ENCODE data around the gene PLD6. TPM values are rescaled to one million over a fixed set of nuclear protein-coding genes. Genes with fewer than 3 reads are reported as not detected.

Gene PLD6
- total RNA-seq, 1 experiment from 2014 or later = 4.2 TPM

DNA sequence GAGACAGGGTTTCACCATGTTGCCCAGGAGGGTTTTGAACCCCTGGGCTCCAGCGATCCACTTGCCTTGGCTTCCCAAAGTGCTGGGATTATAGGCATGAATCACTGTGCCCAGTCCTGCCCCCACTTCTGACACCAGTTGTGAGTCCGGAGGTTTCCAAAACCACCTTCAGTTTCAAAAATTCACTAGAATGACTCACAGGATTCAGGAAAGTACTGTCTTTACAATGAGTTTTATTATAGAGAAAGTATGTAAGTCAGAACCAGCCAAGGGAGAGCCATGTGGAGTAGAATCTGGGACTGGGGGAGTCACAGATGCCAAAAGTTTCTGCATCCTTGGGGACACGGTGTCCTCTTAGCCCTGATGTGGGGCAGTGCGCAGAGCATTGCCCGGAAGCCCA is 55.1 kb downstream of the PLD6 start:
- no peak overlapping the region for H3K4me3 ChIP-seq (ENCODE audit: low read depth in 2 of 2, low read length in 2 of 2)
- ATAC-seq = no peak; the same call in 1 of the 2 replicates
- no peak for TF ChIP-seq POLR2AphosphoS5 (IDR thresholded peaks at IDR 0.05; ENCODE audit: low read depth, low read length)
- TF ChIP-seq TCF7L2 (IDR thresholded peaks at IDR 0.05; ENCODE audit: low read depth, low read length) = no peak
- no peak for TF ChIP-seq REST (IDR thresholded peaks at IDR 0.05; ENCODE audit: insufficient read depth in 1 of 2, low read depth in 2 of 2, low read length in 1 of 2)
- TF ChIP-seq, protein P1, sequence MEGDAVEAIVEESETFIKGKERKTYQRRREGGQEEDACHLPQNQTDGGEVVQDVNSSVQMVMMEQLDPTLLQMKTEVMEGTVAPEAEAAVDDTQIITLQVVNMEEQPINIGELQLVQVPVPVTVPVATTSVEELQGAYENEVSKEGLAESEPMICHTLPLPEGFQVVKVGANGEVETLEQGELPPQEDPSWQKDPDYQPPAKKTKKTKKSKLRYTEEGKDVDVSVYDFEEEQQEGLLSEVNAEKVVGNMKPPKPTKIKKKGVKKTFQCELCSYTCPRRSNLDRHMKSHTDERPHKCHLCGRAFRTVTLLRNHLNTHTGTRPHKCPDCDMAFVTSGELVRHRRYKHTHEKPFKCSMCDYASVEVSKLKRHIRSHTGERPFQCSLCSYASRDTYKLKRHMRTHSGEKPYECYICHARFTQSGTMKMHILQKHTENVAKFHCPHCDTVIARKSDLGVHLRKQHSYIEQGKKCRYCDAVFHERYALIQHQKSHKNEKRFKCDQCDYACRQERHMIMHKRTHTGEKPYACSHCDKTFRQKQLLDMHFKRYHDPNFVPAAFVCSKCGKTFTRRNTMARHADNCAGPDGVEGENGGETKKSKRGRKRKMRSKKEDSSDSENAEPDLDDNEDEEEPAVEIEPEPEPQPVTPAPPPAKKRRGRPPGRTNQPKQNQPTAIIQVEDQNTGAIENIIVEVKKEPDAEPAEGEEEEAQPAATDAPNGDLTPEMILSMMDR (IDR thresholded peaks at IDR 0.05) = no peak
- no peak for TF ChIP-seq SIN3A (IDR thresholded peaks at IDR 0.05; ENCODE audit: borderline replicate concordance, insufficient read depth, low read depth, low read length)
- in situ Hi-C loops (cut with HindIII; ENCODE audit: low pct_unique_long_range_greater_than_20kb, low sequenced_read_pairs) = no loop called here
- DNase-seq (ENCODE audit: low read depth, low spot score) = no peak
- H3K27me3 ChIP-seq (ENCODE audit: control insufficient read depth, insufficient read depth, low read length) = no peaks in the 10 kb centered on the region
- H3K4me1 ChIP-seq (ENCODE audit: control insufficient read depth, insufficient read depth, low read length) = peaks cover 6% of the 10 kb centered on the region; the same call in 1 of the 2 replicates
- CTCF ChIA-PET = no interaction called here
- BruUV-seq (replicated peaks) = no TSS peak
- POLR2A ChIA-PET = no interaction called here
- H3K9me3 ChIP-seq (ENCODE audit: control insufficient read depth, insufficient read depth, low read depth, low read length) = no peaks in the 10 kb centered on the region
- H3K36me3 ChIP-seq (ENCODE audit: control insufficient read depth, insufficient read depth, low read length) = no peaks in the 10 kb centered on the region; the same call in 1 of the 2 replicates
- intact Hi-C loops (cut with micrococcal nuclease; ENCODE audit: unreplicated experiment) = no loop called here
- no peak overlapping the region; the same call in 1 of the 2 replicates for H3K27ac ChIP-seq (ENCODE audit: low read length)

Other genes starting within 250 kb of the PLD6 start
- not detected for gene TNFRSF13B, start 234.2 kb downstream of the PLD6 start, total RNA-seq (2021; ENCODE audit: unreplicated experiment)
- 155 TPM for gene MPRIP, start 163.9 kb downstream of the PLD6 start, total RNA-seq (2021; ENCODE audit: unreplicated experiment)
- 71.6 TPM for gene FLCN, start 30.8 kb upstream of the PLD6 start, total RNA-seq (2021; ENCODE audit: unreplicated experiment)
- gene COPS3, start 74.9 kb upstream of the PLD6 start, total RNA-seq (2021; ENCODE audit: unreplicated experiment) = 73.6 TPM
- 3.1 TPM for gene NT5M, start 97.0 kb upstream of the PLD6 start, total RNA-seq (2021; ENCODE audit: unreplicated experiment)